ENCODE data around the gene PRDM8. TPM values are rescaled to one million over a fixed set of nuclear protein-coding genes. Genes with fewer than 3 reads are reported as not detected.
"Not testable (repeated sequence)": the region's sequence is repeated elsewhere in the genome, so short reads cannot be mapped to it uniquely, and the experiment has no call there.

PRDM8 gene
- total RNA-seq, 2 experiments from 2014 or later, result 3.7 to 4.2 TPM

- POLR2A ChIA-PET, result no interaction called here
- ATAC-seq, result no peak
These were observed 32.3 kb downstream of the PRDM8 start for GRCh38 chr4:80229590-80229989.

GRCh38 chr4:80231180-80231579 lies 33.9 kb downstream of the PRDM8 start:
- Mint-ChIP-seq H3K4me3 (no peak overlapping the region), H3K9me3 (ENCODE audit: insufficient read depth) (no peaks in the 10 kb centered on the region), H3K4me1 (ENCODE audit: low read depth) (no peaks in the 10 kb centered on the region), H3K27me3 (ENCODE audit: low read depth) (peaks cover 23% of the 10 kb centered on the region), H3K27ac (no peak overlapping the region), H3K36me3 (ENCODE audit: low read depth) (no peaks in the 10 kb centered on the region)
- ChIA-PET POLR2A (no interaction called here), CTCF (interaction anchor here (1.1 kb wide), 1 partner anchor 10 kb away, joined by 3 read pairs; no protein-coding TSS in a partner anchor)
- DNase-seq, result no peak
- ATAC-seq, result no peak

More at GRCh38 chr4:80229590-80229989, 32.3 kb downstream of the PRDM8 start:
- peaks cover 20% of the 10 kb centered on the region for H3K27me3 Mint-ChIP-seq (ENCODE audit: low read depth)
- CTCF ChIA-PET, result interaction anchor here (0.7 to 1.8 kb wide), 4 partner anchors 10 to 472 kb away, joined by 3 to 7 read pairs (median 4); no protein-coding TSS in a partner anchor
- H3K9me3 Mint-ChIP-seq (ENCODE audit: insufficient read depth), result no peaks in the 10 kb centered on the region
- H3K4me1 Mint-ChIP-seq (ENCODE audit: low read depth), result no peaks in the 10 kb centered on the region
- H3K27ac Mint-ChIP-seq, result no peak overlapping the region
- H3K4me3 Mint-ChIP-seq, result no peak overlapping the region
- no peaks in the 10 kb centered on the region for H3K36me3 Mint-ChIP-seq (ENCODE audit: low read depth)
- no peak for DNase-seq

GRCh38 chr4:80232707-80233370 lies 35.5 kb downstream of the PRDM8 start:
- no peak for ATAC-seq
- Mint-ChIP-seq H3K9me3 (ENCODE audit: insufficient read depth) (no peaks in the 10 kb centered on the region), H3K27ac (no peak overlapping the region), H3K27me3 (ENCODE audit: low read depth) (peaks cover 23% of the 10 kb centered on the region), H3K36me3 (ENCODE audit: low read depth) (no peaks in the 10 kb centered on the region), H3K4me3 (no peak overlapping the region), H3K4me1 (ENCODE audit: low read depth) (no peaks in the 10 kb centered on the region)
- DNase-seq, result no peak
- CTCF ChIA-PET, result interaction anchor here (0.9 kb wide), 1 partner anchor 12 kb away, joined by 5 read pairs; no protein-coding TSS in a partner anchor
- POLR2A ChIA-PET, result no interaction called here

- ChIA-PET POLR2A (no interaction called here), CTCF (no interaction called here)
- no peak for DNase-seq
- Mint-ChIP-seq H3K36me3 (ENCODE audit: low read depth) (no peaks in the 10 kb centered on the region), H3K9me3 (ENCODE audit: insufficient read depth) (no peaks in the 10 kb centered on the region), H3K27me3 (ENCODE audit: low read depth) (peaks cover 23% of the 10 kb centered on the region), H3K27ac (no peak overlapping the region), H3K4me1 (ENCODE audit: low read depth) (no peaks in the 10 kb centered on the region), H3K4me3 (no peak overlapping the region)
- no peak for ATAC-seq
These were observed 36.1 kb downstream of the PRDM8 start for GRCh38 chr4:80233390-80233789.

- Mint-ChIP-seq H3K27me3 (ENCODE audit: low read depth) (peaks cover 11% of the 10 kb centered on the region), H3K9me3 (ENCODE audit: insufficient read depth) (no peaks in the 10 kb centered on the region), H3K4me3 (no peak overlapping the region), H3K36me3 (ENCODE audit: low read depth) (no peaks in the 10 kb centered on the region), H3K4me1 (ENCODE audit: low read depth) (no peaks in the 10 kb centered on the region), H3K27ac (no peak overlapping the region)
- ChIA-PET CTCF (no interaction called here), POLR2A (no interaction called here)
- no peak for ATAC-seq
- DNase-seq, result no peak
These were observed 38.1 kb downstream of the PRDM8 start for GRCh38 chr4:80235451-80235850.

- DNase-seq (no peak), ATAC-seq (no peak)
- Mint-ChIP-seq H3K27ac (no peak overlapping the region), H3K4me3 (no peak overlapping the region), H3K36me3 (ENCODE audit: low read depth) (no peaks in the 10 kb centered on the region), H3K27me3 (ENCODE audit: low read depth) (peaks cover 7% of the 10 kb centered on the region), H3K4me1 (ENCODE audit: low read depth) (no peaks in the 10 kb centered on the region), H3K9me3 (ENCODE audit: insufficient read depth) (no peaks in the 10 kb centered on the region)
- POLR2A ChIA-PET, result no interaction called here
- CTCF ChIA-PET, result no interaction called here
These were observed 40.7 kb downstream of the PRDM8 start for GRCh38 chr4:80237992-80238391.

- no peaks in the 10 kb centered on the region for H3K36me3 Mint-ChIP-seq (ENCODE audit: low read depth)
- ATAC-seq (no peak), DNase-seq (no peak)
- CTCF ChIA-PET, result no interaction called here
- H3K4me1 Mint-ChIP-seq (ENCODE audit: low read depth), result no peaks in the 10 kb centered on the region
- H3K9me3 Mint-ChIP-seq (ENCODE audit: insufficient read depth), result no peaks in the 10 kb centered on the region
- no peak overlapping the region for H3K27ac Mint-ChIP-seq
- no peak overlapping the region for H3K4me3 Mint-ChIP-seq
- peaks cover 7% of the 10 kb centered on the region for H3K27me3 Mint-ChIP-seq (ENCODE audit: low read depth)
- POLR2A ChIA-PET, result no interaction called here
These were observed 42.3 kb downstream of the PRDM8 start for GRCh38 chr4:80239480-80240150.

GRCh38 chr4:80240976-80241375 lies 43.7 kb downstream of the PRDM8 start:
- Mint-ChIP-seq H3K4me3 (no peak overlapping the region), H3K27me3 (ENCODE audit: low read depth) (peaks cover 5% of the 10 kb centered on the region), H3K4me1 (ENCODE audit: low read depth) (no peaks in the 10 kb centered on the region), H3K9me3 (ENCODE audit: insufficient read depth) (no peaks in the 10 kb centered on the region), H3K27ac (no peak overlapping the region), H3K36me3 (ENCODE audit: low read depth) (no peaks in the 10 kb centered on the region)
- ATAC-seq (no peak), DNase-seq (no peak)
- CTCF ChIA-PET, result no interaction called here
- POLR2A ChIA-PET, result no interaction called here

- peaks cover 7% of the 10 kb centered on the region for H3K27me3 Mint-ChIP-seq (ENCODE audit: low read depth)
- ATAC-seq (no peak), DNase-seq (no peak)
- CTCF ChIA-PET, result no interaction called here
- no peak overlapping the region for H3K27ac Mint-ChIP-seq
- POLR2A ChIA-PET, result no interaction called here
- H3K4me1 Mint-ChIP-seq (ENCODE audit: low read depth), result no peaks in the 10 kb centered on the region
- no peak overlapping the region for H3K4me3 Mint-ChIP-seq
- no peaks in the 10 kb centered on the region for H3K9me3 Mint-ChIP-seq (ENCODE audit: insufficient read depth)
- H3K36me3 Mint-ChIP-seq (ENCODE audit: low read depth), result no peaks in the 10 kb centered on the region
These were observed 46.1 kb downstream of the PRDM8 start for GRCh38 chr4:80243274-80244018.

GRCh38 chr4:80247484-80247883 lies 50.2 kb downstream of the PRDM8 start:
- H3K4me1 Mint-ChIP-seq (ENCODE audit: low read depth); H3K36me3 Mint-ChIP-seq (ENCODE audit: low read depth); H3K27ac Mint-ChIP-seq; ATAC-seq; H3K27me3 Mint-ChIP-seq (ENCODE audit: low read depth); POLR2A ChIA-PET; H3K9me3 Mint-ChIP-seq (ENCODE audit: insufficient read depth); CTCF ChIA-PET; DNase-seq; H3K4me3 Mint-ChIP-seq: not testable (repeated sequence)

GRCh38 chr4:80249144-80249543 lies 51.8 kb downstream of the PRDM8 start:
- ChIA-PET CTCF (no interaction called here), POLR2A (no interaction called here)
- Mint-ChIP-seq H3K27ac (no peak overlapping the region), H3K4me1 (ENCODE audit: low read depth) (no peaks in the 10 kb centered on the region), H3K9me3 (ENCODE audit: insufficient read depth) (no peaks in the 10 kb centered on the region), H3K27me3 (ENCODE audit: low read depth) (peaks cover 4% of the 10 kb centered on the region), H3K36me3 (ENCODE audit: low read depth) (no peaks in the 10 kb centered on the region), H3K4me3 (no peak overlapping the region)
- ATAC-seq, result no peak
- DNase-seq, result no peak

- Mint-ChIP-seq H3K27me3 (ENCODE audit: low read depth) (peaks cover 13% of the 10 kb centered on the region), H3K27ac (no peak overlapping the region), H3K36me3 (ENCODE audit: low read depth) (no peaks in the 10 kb centered on the region), H3K4me3 (no peak overlapping the region), H3K9me3 (ENCODE audit: insufficient read depth) (no peaks in the 10 kb centered on the region), H3K4me1 (ENCODE audit: low read depth) (no peaks in the 10 kb centered on the region)
- ChIA-PET POLR2A (no interaction called here), CTCF (no interaction called here)
- no peak for DNase-seq
- no peak for ATAC-seq
These were observed 55.1 kb downstream of the PRDM8 start for GRCh38 chr4:80252427-80252826.
